Progenitor cell of endocrine pancreas (in vitro differentiated cells): ENCODE results near the gene IL1R1. TPM values are rescaled to one million over a fixed set of nuclear protein-coding genes. Genes with fewer than 3 reads are reported as not detected.

ENCODE experiments used
- DNase-seq: peaks from one replicate; pipeline ENCODE4 v3.0.0; 2021; ENCODE audit warnings: low spot score; ENCODE audit not compliant: unreplicated experiment
- H3K27ac Mint-ChIP-seq: 2 replicates; pipeline ENCODE4 v1.8.0; 2021; ENCODE audit warnings: mild to moderate bottlenecking, moderate library complexity, mixed read lengths
- H3K27me3 Mint-ChIP-seq: 2 replicates; pipeline ENCODE4 v1.8.0; 2021; ENCODE audit warnings: mixed read lengths
- H3K36me3 Mint-ChIP-seq: 2 replicates; pipeline ENCODE4 v1.8.0; 2022; ENCODE audit warnings: mixed read lengths; ENCODE audit not compliant: insufficient read depth
- H3K4me1 Mint-ChIP-seq: 2 replicates; pipeline ENCODE4 v1.8.0; 2021; ENCODE audit warnings: low read depth, mixed read lengths
- H3K4me3 Mint-ChIP-seq: 2 replicates; pipeline ENCODE4 v1.8.0; 2021; ENCODE audit warnings: low read depth, mild to moderate bottlenecking, moderate library complexity, mixed read lengths
- H3K9me3 Mint-ChIP-seq: 2 replicates; pipeline ENCODE4 v1.8.0; 2021; ENCODE audit warnings: low read depth, mixed read lengths
- total RNA-seq: library from RNA; stranded (reverse); gene quantifications from 2 replicates; pipeline ENCODE4 v1.2.1, GENCODE V29; 2021
- TF ChIP-seq, protein P1 (sequence below): fragments of 200-600 bp; sonication (generic); IDR thresholded peaks from one replicate; pipeline ENCODE4 v1.5.0; 2021; ENCODE audit warnings: antibody characterized with exemption, mild to moderate bottlenecking; ENCODE audit not compliant: unreplicated experiment

Gene IL1R1
- total RNA-seq, 1 donor from 2014 or later = 1.1 TPM

DNA sequence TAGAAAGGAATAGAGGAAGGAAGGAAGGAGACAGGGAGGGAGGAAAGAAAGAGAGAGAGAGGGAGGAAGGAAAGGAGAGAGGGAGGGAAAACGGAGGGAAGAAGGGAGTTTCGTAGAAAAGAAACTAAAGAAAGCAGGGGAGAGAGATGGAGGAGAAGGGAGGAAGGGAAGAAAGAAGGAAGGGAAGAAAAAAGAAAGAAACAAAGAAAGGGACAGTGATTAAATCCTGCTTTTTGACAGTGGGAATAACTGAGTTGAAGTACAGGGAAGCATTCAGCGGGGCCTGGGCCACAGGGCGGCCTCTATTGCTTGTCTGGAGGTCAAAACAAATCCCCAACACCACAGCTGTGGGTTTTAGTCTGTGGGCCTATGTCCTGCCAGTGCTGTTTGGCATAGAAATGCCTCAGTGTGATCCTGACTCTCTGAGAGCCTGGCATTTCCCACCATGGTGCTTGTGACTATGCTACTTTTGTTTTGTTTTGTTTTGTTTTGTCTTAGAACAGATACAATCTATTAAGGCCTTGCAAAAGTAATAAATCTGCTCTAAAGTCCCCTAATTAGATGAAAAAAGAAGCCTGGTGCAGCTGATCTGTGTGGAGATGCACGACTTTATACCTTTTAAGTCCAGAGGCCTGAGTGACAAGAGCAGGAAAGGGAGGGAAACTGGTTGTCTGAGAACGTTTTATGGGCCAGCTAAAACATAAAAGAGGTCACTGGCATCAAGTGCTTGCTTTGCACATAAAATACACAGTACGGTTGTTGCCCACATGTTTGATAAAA lies 84.3 kb downstream of the IL1R1 start:
- no peak overlapping the region for H3K27ac Mint-ChIP-seq
- H3K4me1 Mint-ChIP-seq = peaks cover 7% of the 10 kb centered on the region
- no peaks in the 10 kb centered on the region for H3K9me3 Mint-ChIP-seq
- no peak for DNase-seq
- no peaks in the 10 kb centered on the region for H3K36me3 Mint-ChIP-seq
- TF ChIP-seq, protein P1, sequence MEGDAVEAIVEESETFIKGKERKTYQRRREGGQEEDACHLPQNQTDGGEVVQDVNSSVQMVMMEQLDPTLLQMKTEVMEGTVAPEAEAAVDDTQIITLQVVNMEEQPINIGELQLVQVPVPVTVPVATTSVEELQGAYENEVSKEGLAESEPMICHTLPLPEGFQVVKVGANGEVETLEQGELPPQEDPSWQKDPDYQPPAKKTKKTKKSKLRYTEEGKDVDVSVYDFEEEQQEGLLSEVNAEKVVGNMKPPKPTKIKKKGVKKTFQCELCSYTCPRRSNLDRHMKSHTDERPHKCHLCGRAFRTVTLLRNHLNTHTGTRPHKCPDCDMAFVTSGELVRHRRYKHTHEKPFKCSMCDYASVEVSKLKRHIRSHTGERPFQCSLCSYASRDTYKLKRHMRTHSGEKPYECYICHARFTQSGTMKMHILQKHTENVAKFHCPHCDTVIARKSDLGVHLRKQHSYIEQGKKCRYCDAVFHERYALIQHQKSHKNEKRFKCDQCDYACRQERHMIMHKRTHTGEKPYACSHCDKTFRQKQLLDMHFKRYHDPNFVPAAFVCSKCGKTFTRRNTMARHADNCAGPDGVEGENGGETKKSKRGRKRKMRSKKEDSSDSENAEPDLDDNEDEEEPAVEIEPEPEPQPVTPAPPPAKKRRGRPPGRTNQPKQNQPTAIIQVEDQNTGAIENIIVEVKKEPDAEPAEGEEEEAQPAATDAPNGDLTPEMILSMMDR = no peak
- peaks cover 19% of the 10 kb centered on the region for H3K27me3 Mint-ChIP-seq
- H3K4me3 Mint-ChIP-seq = no peak overlapping the region

DNA sequence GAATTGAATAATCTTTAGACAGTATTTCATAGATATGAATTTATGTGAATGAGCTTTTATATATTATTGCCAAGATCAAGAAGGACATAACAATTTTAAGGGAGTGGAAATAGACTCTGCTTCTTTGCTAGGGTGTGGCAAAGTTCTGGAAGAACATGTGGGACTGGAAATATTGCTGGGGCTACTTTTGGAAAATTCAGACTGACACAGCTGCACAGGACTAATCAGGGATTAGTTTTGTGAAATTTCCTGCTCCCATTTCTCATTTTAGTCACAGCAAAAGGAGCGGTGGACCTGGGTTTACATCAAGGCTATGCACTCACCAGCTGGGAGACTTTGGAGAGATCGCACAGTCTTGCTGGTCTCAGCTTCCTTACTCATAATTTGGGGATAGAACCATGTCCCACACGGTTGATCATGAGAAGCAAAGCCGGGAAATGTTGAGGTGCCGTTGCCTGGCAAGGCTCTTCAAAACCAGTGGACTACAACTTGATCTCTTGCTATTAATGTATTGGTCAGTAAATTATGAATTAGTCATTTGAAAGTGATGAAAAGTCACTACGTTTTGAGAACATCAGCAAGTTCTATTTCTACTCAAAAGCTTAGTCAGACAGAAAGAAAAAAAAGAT lies 86.7 kb downstream of the IL1R1 start:
- H3K27me3 Mint-ChIP-seq = peaks cover 19% of the 10 kb centered on the region
- no peaks in the 10 kb centered on the region for H3K9me3 Mint-ChIP-seq
- TF ChIP-seq, protein P1 = no peak
- H3K36me3 Mint-ChIP-seq = no peaks in the 10 kb centered on the region
- H3K4me1 Mint-ChIP-seq = peaks cover 7% of the 10 kb centered on the region
- no peak for DNase-seq
- H3K27ac Mint-ChIP-seq = no peak overlapping the region
- no peak overlapping the region for H3K4me3 Mint-ChIP-seq

Other genes starting within 250 kb of the IL1R1 start
- gene IL1R2, start 150.8 kb upstream of the IL1R1 start, total RNA-seq = not detected in 2 replicates
- gene IL1RL2, start 44.3 kb downstream of the IL1R1 start, total RNA-seq = not detected in 2 replicates
- not detected in 2 replicates for gene IL1RL1, start 168.8 kb downstream of the IL1R1 start, total RNA-seq
- gene IL18R1, start 213.1 kb downstream of the IL1R1 start, total RNA-seq = 0.13 and 0.22 TPM in 2 replicates